Measurements from ENCODE around the gene PARP8.

DNA sequence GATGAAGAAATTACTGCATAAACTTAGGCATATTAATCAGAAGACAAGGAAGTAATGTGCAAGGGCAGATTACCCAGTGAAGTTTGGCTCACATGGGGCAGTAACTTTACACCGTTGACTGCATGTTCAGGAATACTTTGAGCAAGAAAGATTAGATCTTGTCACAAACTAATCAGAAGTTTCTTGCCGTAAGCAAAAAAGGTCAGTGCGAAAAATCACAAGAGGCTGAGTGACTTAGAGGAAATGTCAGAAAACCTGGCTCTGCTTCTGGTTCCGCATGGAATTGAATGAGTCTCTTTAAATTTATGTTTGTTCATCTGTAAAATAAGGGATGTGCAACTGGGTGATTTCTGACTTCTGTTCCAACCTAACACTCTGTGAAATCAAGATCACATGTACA lies 64.4 kb downstream of the PARP8 start:
- TF ChIP-seq, protein P1, sequence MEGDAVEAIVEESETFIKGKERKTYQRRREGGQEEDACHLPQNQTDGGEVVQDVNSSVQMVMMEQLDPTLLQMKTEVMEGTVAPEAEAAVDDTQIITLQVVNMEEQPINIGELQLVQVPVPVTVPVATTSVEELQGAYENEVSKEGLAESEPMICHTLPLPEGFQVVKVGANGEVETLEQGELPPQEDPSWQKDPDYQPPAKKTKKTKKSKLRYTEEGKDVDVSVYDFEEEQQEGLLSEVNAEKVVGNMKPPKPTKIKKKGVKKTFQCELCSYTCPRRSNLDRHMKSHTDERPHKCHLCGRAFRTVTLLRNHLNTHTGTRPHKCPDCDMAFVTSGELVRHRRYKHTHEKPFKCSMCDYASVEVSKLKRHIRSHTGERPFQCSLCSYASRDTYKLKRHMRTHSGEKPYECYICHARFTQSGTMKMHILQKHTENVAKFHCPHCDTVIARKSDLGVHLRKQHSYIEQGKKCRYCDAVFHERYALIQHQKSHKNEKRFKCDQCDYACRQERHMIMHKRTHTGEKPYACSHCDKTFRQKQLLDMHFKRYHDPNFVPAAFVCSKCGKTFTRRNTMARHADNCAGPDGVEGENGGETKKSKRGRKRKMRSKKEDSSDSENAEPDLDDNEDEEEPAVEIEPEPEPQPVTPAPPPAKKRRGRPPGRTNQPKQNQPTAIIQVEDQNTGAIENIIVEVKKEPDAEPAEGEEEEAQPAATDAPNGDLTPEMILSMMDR (IDR thresholded peaks at IDR 0.05), result no peak
- TF ChIP-seq POLR2A (IDR thresholded peaks at IDR 0.05), result no peak
- TF ChIP-seq POLR2AphosphoS5 (IDR thresholded peaks at IDR 0.05), result no peak
- TF ChIP-seq EP300 (IDR thresholded peaks at IDR 0.05), result no peak

Data from upper lobe of left lung (tissue), 4 donors.